ENCODE results near the gene SDF4. TPM values are rescaled to one million over a fixed set of nuclear protein-coding genes. Genes with fewer than 3 reads are reported as not detected.

SDF4 gene
- total RNA-seq, 3 donors from 2014 or later (not counting 1 experiment from before 2014, with no cell fraction given), result 176 to 211 (median 184) TPM

DNA sequence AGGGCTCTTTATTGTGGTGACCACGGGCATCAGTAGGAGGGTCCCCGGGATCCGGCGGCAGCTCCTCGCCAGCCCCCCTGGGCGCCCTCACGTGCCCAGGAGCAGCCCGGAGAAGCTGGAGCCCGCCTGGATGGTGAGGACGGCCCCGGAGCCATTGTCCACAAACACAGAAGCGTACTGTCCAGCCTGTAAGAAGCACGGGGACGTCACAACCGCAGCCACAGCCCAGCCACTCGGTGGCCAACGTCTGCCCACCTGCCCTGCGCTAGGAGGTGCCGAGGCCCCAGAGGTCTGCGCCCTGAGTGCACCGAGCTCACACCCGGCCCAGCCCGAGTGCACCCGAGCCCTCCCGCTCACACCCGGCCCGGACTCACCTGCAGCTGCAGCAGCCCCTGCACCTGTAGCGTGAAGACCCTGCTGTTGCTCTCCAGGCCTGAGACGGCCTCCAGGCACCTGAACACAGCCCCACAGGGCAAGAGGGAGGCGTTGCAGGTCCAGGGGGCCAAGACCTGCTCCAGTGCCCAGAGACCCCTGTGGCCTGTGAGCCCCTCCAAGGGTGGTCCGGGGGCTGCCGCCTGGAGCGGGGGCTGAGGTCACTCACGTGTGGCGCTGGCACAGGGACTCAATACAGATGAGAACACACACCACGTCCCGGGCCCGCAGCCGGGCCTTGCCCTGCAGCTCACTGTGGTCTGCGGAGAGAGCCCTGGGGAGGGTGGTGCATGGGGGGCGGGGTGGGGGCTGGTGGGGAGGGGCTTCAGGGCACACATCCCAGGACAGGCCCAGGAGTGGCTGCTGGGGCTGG is 10.9 kb upstream of the SDF4 start:
- no peak overlapping the region for H3K4me3 Mint-ChIP-seq
- H3K27ac Mint-ChIP-seq, result no peak overlapping the region
- H3K9me3 ChIP-seq (ENCODE audit: control insufficient read depth, insufficient read depth, low read length), result no peaks in the 10 kb centered on the region
- intact Hi-C loops (cut with micrococcal nuclease), result no loop called here
- H3K27me3 Mint-ChIP-seq (ENCODE audit: low read depth in 2 of 2), result no peaks in the 10 kb centered on the region
- WGBS (ENCODE audit: insufficient coverage), result 91% methylated on average over 35 of the region's 41 CpGs
- no peak overlapping the region for H3K27ac ChIP-seq (ENCODE audit: low read length)
- ATAC-seq, result no peak
- peaks cover 8% of the 10 kb centered on the region for H3K4me1 ChIP-seq (ENCODE audit: control insufficient read depth, insufficient read depth, low read length)
- peaks cover 15% of the 10 kb centered on the region for H3K27me3 ChIP-seq (ENCODE audit: control insufficient read depth, insufficient read depth, low read length)
- no peak overlapping the region for H3K4me3 ChIP-seq (ENCODE audit: low read length)
- no peaks in the 10 kb centered on the region for H3K4me1 Mint-ChIP-seq
- DNase-seq, result no peak
- no peaks in the 10 kb centered on the region for H3K36me3 Mint-ChIP-seq
- H3K36me3 ChIP-seq (ENCODE audit: control insufficient read depth, insufficient read depth, low read length), result no peaks in the 10 kb centered on the region
- no peaks in the 10 kb centered on the region for H3K9me3 Mint-ChIP-seq
- TF ChIP-seq, protein P1, sequence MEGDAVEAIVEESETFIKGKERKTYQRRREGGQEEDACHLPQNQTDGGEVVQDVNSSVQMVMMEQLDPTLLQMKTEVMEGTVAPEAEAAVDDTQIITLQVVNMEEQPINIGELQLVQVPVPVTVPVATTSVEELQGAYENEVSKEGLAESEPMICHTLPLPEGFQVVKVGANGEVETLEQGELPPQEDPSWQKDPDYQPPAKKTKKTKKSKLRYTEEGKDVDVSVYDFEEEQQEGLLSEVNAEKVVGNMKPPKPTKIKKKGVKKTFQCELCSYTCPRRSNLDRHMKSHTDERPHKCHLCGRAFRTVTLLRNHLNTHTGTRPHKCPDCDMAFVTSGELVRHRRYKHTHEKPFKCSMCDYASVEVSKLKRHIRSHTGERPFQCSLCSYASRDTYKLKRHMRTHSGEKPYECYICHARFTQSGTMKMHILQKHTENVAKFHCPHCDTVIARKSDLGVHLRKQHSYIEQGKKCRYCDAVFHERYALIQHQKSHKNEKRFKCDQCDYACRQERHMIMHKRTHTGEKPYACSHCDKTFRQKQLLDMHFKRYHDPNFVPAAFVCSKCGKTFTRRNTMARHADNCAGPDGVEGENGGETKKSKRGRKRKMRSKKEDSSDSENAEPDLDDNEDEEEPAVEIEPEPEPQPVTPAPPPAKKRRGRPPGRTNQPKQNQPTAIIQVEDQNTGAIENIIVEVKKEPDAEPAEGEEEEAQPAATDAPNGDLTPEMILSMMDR (IDR thresholded peaks at IDR 0.05), result no peak

DNA sequence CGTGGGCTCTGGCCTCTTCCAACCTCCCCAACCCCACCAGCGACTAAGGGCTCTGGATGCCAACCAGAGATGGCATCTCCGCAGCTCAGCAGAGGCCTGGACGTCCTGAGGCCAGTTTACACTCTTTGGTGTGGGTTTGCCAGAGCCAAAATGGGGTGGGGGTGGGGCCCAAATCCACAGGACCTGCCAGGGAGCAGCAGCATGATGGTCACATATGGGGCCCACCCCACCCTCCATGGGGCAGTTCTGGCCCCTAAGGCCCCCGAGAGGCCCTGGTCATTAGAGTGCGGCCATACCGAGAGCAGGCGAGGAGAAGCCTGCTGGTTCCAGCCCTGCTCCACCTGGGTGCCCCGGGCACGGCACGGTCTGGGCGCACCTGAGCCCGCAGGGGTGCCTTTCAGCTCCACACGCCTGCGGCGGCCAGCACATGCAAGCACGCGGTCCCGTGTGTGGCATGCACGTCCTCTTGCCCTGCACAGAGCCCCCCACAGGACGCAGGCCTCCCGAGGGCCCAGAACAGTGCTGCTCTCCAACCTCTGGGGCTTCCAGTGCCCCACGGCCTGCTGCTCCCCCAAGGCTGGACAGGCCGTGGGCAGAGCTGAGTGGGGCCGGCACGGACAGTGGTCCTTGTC is 9.9 kb upstream of the SDF4 start:
- H3K27me3 ChIP-seq (ENCODE audit: control insufficient read depth, insufficient read depth, low read length), result peaks cover 12% of the 10 kb centered on the region
- no peak overlapping the region for H3K4me3 ChIP-seq (ENCODE audit: low read length)
- Mint-ChIP-seq H3K27ac (no peak overlapping the region), H3K36me3 (no peaks in the 10 kb centered on the region), H3K4me3 (no peak overlapping the region), H3K9me3 (no peaks in the 10 kb centered on the region), H3K27me3 (ENCODE audit: low read depth in 2 of 2) (no peaks in the 10 kb centered on the region), H3K4me1 (no peaks in the 10 kb centered on the region)
- no peak overlapping the region for H3K27ac ChIP-seq (ENCODE audit: low read length)
- H3K9me3 ChIP-seq (ENCODE audit: control insufficient read depth, insufficient read depth, low read length), result no peaks in the 10 kb centered on the region
- TF ChIP-seq, protein P1 (IDR thresholded peaks at IDR 0.05), result no peak
- WGBS (ENCODE audit: insufficient coverage), result 89% methylated on average over 25 of the region's 26 CpGs
- H3K36me3 ChIP-seq (ENCODE audit: control insufficient read depth, insufficient read depth, low read length), result no peaks in the 10 kb centered on the region
- DNase-seq (no peak), ATAC-seq (no peak)
- H3K4me1 ChIP-seq (ENCODE audit: control insufficient read depth, insufficient read depth, low read length), result peaks cover 11% of the 10 kb centered on the region
- intact Hi-C loops (cut with micrococcal nuclease), result no loop called here

DNA sequence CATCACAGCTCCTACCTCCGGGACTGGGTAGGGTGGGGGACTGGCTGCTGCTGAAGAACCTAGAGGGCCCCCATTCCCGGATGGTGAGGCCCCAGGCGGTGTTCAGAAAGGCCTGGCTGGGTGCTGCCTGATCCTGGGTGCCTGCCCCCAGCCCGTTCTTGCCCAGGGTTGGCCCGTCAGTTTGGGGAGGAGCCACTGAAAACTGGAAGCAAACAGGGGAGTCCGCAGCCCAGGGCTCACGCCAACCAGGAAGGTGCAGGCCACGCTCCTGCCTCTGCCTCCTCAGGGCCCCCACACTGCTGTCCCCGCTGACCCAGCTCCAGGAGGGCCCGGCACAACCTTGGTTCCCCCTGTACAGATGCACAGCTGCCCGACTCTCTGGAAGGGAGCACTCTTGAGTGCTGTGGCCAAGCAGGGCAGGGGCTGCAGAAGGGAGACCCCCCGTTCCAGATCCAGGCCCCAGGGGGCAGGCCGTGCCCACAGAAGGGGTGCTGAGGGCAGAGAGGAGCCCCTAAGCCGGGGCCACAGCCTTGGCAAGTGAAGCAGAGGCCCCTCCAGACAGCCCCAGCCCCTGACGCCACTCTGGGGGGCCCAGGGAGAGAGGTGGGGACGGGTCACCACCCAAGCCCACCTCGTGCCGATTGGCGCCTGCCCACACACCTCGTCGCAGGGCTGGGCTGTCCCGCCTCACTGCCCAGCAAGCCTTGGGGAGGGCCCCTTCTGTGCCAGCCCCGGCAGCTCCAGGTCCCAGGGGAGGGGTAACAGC is 9.2 kb upstream of the SDF4 start:
- TF ChIP-seq, protein P1 (IDR thresholded peaks at IDR 0.05), result no peak
- peaks cover 11% of the 10 kb centered on the region for H3K4me1 ChIP-seq (ENCODE audit: control insufficient read depth, insufficient read depth, low read length)
- no peak overlapping the region for H3K27ac Mint-ChIP-seq
- H3K9me3 Mint-ChIP-seq, result no peaks in the 10 kb centered on the region
- H3K27ac ChIP-seq (ENCODE audit: low read length), result no peak overlapping the region
- no peaks in the 10 kb centered on the region for H3K36me3 ChIP-seq (ENCODE audit: control insufficient read depth, insufficient read depth, low read length)
- no peaks in the 10 kb centered on the region for H3K36me3 Mint-ChIP-seq
- 61% methylated on average over 23 of the region's 23 CpGs for WGBS (ENCODE audit: insufficient coverage)
- H3K27me3 Mint-ChIP-seq (ENCODE audit: low read depth in 2 of 2), result no peaks in the 10 kb centered on the region
- no peaks in the 10 kb centered on the region for H3K4me1 Mint-ChIP-seq
- no peak for DNase-seq
- H3K4me3 ChIP-seq (ENCODE audit: low read length), result no peak overlapping the region
- intact Hi-C loops (cut with micrococcal nuclease), result no loop called here
- ATAC-seq, result no peak
- H3K4me3 Mint-ChIP-seq, result no peak overlapping the region
- H3K27me3 ChIP-seq (ENCODE audit: control insufficient read depth, insufficient read depth, low read length), result peaks cover 10% of the 10 kb centered on the region
- no peaks in the 10 kb centered on the region for H3K9me3 ChIP-seq (ENCODE audit: control insufficient read depth, insufficient read depth, low read length)

All from natural killer cell (primary cell).